ENCODE results near the gene TIMM10B. TPM values are rescaled to one million over a fixed set of nuclear protein-coding genes. Genes with fewer than 3 reads are reported as not detected.

TIMM10B gene
- total RNA-seq, 1 donor = 49.7 TPM

GRCh38 chr11:6476571-6476970 lies 4.7 kb upstream of the TIMM10B start:
- TF ChIP-seq CTCF (IDR thresholded peaks at IDR 0.05; ENCODE audit: insufficient read depth, low read depth, low read length) = no peak
- no peak for DNase-seq (ENCODE audit: low read depth)

GRCh38 chr11:6480299-6480914 lies 894 bp upstream of the TIMM10B start:
- no peak for TF ChIP-seq CTCF (IDR thresholded peaks at IDR 0.05; ENCODE audit: insufficient read depth, low read depth, low read length)
- H3K4me3 ChIP-seq (ENCODE audit: low read depth, low read length) = peak overlapping the region; percentile 97
- DNase-seq (ENCODE audit: low read depth) = peak; percentile 28

More at GRCh38 chr11:6476571-6476970, 4.7 kb upstream of the TIMM10B start:
- no peak overlapping the region for H3K4me3 ChIP-seq (ENCODE audit: low read depth, low read length)

- DNase-seq (ENCODE audit: low read depth) = peak; percentile 37
- no peak for TF ChIP-seq CTCF (IDR thresholded peaks at IDR 0.05; ENCODE audit: insufficient read depth, low read depth, low read length)
- peak overlapping the region; percentile 97 for H3K4me3 ChIP-seq (ENCODE audit: low read depth, low read length)
Observed at GRCh38 chr11:6481924-6482275, 599 bp downstream of the TIMM10B start.

- no peak for TF ChIP-seq CTCF (IDR thresholded peaks at IDR 0.05; ENCODE audit: insufficient read depth, low read depth, low read length)
- DNase-seq (ENCODE audit: low read depth) = no peak
Observed at GRCh38 chr11:6482441-6482840, 1.1 kb downstream of the TIMM10B start.

GRCh38 chr11:6483015-6483414 lies 1.7 kb downstream of the TIMM10B start:
- H3K4me3 ChIP-seq (ENCODE audit: low read depth, low read length) = no peak overlapping the region

More at GRCh38 chr11:6482441-6482840, 1.1 kb downstream of the TIMM10B start:
- H3K4me3 ChIP-seq (ENCODE audit: low read depth, low read length) = peak overlapping the region; percentile 97

GRCh38 chr11:6485661-6486060 lies 4.4 kb downstream of the TIMM10B start:
- H3K4me3 ChIP-seq (ENCODE audit: low read depth, low read length) = no peak overlapping the region
- DNase-seq (ENCODE audit: low read depth) = no peak
- no peak for TF ChIP-seq CTCF (IDR thresholded peaks at IDR 0.05; ENCODE audit: insufficient read depth, low read depth, low read length)

More at GRCh38 chr11:6483015-6483414, 1.7 kb downstream of the TIMM10B start:
- TF ChIP-seq CTCF (IDR thresholded peaks at IDR 0.05; ENCODE audit: insufficient read depth, low read depth, low read length) = no peak
- no peak for DNase-seq (ENCODE audit: low read depth)

GRCh38 chr11:6486256-6486655 lies 5.0 kb downstream of the TIMM10B start:
- TF ChIP-seq CTCF (IDR thresholded peaks at IDR 0.05; ENCODE audit: insufficient read depth, low read depth, low read length) = no peak
- no peak for DNase-seq (ENCODE audit: low read depth)

More at GRCh38 chr11:6486256-6486655, 5.0 kb downstream of the TIMM10B start:
- H3K4me3 ChIP-seq (ENCODE audit: low read depth, low read length) = no peak overlapping the region
